C1 segment of cervical spinal cord (tissue), 14 donors: Measurements from ENCODE around the gene PLAAT4.
"Not testable (repeated sequence)": the region's sequence is repeated elsewhere in the genome, so short reads cannot be mapped to it uniquely, and the experiment has no call there.

Experiments used
- DNase-seq, 14 donors: peaks; one replicate each; lab custom pipeline; 2025; lab: John Stamatoyannopoulos, UW

Gene PLAAT4

DNA sequence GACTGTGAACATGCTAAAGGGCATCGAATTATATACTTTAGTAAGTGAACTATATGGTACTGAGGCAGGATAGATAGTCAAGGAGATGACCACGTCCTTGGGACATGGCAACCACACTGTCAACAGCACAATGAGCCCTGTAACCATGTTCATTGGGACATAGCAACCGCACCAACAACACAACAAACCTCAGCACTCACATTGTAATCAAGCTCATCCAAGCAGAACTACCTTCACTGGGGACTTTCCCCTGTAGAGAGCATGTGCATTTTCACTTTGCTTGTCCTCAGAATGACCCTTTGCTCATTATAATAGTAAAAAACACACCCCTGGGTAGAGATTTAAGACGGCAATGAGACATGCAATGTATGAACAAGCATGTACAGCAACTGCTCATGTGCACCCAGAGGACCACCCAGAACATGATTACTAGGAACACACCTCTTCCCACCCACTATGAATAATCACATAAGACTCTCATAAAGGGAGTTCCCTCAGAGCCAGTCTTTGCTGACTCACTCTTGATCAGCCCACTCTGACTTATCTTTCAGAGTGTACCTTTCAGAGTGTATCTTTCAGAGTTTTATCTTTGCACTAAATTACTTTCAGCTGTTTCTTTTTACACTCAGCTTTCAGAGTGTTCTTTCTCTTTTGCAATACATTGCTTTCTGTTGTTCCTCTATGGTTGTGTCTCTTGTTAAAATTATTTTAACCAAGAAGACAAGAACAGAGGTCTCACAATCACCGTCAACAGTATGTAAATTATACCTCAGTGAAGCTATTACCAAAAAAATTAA is 30.6 kb downstream of the PLAAT4 start:
- no peak for DNase-seq

DNA sequence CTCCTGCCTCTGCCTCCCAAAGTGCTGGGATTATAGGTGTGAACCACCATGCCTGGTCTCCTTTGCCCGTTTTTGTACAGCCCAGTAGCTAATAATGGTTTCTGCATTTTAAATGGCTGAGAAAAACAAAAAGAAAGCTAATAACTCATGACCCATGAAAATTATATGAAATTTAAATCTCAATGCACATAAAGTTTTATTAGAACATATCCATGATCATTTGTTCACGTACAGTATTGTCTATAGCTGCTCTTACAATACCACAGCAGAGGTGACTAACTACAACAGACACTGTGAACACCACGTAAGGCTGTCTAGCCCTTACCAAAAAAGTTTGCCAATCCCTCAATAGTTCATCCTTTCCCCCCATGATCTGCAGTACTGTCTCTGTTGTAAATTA is 33.0 kb downstream of the PLAAT4 start:
- DNase-seq: no peak

DNA sequence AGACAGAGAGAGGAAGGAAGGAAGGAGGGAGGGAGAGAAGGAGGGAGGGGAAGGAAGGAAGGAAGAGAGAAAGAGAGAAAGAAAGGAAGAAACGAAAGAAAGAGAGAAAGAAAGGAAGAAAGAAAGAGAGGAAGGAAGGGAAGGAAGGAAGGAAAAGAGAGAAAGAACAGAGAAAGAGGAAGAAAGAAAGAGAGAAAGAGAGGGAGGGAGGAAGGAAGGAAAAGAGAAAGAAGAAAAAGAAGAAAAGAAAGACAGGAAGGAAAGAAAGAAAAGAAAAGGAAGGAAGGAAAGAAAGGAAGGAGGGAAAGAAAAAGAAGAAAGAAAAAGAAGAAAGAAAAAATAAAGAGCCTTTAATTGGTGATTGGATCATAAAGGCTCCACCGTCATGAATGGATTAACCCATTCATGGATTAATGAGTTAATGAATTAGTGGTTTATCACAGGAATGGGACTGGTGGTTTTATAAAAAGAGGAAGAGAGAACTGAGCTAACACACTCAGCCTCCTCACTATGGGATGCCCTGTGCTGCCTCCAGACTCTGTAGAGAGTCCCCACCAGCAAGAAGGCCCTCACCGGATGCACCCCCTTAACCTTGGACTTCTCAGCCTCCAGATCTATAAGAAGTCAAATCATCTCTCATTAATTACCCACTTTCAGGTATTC is 35.5 kb downstream of the PLAAT4 start:
- DNase-seq: no peak

DNA sequence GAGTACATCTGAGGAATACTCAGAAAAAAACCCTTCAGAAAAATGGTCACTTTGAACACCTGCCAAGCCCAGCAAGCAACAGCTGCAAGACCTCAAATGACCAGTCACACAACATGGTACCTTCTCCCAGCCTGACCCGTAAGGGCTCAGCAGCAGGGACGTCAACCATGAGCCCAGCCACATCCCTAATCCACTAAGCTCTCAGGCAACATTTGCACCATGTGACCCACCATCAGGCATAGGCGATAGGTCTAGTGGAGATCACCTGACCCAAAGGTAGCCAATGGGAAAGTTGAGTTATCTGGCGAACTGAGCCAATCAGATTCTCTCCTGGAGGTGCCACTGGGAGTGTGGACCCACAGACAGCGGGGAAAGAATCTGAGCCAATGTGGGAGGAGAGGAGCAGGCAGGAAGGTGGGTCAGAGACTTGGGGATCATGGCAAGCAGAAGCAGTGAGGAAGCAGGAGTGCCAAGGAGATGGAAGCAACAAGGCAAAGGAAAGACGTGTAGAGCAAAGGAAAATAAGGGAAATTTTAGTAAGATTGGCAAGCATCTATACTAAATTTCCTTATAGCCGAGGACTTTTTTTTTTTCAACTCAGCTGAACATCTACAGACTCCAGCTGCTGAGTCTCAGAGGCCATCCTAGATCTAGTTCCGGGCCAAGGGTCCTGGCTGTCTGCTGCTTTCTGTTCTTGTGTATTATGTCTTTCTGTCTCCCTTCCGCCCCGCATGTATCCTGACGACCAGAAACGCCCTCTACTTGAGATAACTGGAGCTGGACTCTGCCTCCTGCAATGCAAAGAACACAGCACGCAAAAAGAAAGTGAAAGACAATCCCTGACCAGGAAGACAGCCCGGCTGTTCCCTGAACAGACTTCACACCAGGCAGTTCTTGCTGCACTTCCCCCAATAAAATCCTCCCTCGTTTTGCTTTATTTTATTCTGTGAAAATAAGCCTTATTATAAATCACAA is 37.6 kb downstream of the PLAAT4 start:
- DNase-seq: peak in 2 of 14 donors; percentile 22 to 45

DNA sequence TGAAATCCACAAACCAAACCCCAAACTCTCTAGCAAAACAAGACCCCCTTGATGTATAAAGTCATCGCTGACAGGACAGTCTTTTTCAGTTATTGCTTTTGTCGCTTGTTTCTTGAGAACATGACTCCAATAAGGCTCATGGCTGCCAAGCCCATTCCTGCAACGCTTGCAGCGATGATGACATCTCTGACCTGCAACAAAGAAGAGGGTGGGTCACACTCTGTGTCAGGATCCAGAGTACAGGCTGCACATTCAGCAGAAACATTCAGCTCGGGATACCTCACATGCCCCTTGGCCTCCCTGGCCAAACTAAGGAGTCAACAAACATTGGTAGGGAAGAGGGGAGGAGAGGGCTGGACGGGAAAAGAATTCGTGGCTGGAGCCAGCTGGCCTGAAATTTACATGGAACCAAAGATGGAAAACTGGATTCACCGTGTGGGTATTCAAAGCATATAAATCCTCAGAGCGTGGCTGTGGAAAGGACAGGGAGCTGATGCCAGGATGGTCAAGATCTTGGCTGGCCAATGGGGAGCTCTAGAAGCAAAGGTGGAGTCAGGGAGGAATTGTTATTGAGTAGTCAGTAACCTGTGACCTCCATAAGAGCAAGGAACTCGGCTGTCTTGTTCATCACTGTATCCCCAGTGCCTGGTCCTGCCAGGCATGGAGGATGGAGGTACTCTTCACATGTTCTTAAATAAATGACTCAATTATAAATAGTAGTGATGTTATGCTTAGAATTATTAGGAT is 38.4 kb downstream of the PLAAT4 start:
- peak in 2 of 14 donors; percentile 18 to 33 for DNase-seq

DNA sequence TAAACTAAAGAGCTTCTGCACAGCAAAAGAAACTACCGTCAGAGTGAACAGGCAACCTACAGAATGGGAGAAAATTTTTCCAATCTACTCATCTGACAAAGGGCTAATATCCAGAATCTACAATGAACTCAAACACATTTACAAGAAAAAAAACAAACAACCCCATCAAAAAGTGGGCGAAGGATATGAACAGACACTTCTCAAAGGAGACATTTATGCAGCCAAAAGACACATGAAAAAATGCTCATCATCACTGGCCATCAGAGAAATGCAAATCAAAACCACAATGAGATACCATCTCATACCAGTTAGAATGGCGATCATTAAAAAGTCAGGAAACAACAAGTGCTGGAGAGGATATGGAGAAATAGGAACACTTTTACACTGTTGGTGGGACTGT is 42.3 kb downstream of the PLAAT4 start:
- not testable (repeated sequence) for DNase-seq

DNA sequence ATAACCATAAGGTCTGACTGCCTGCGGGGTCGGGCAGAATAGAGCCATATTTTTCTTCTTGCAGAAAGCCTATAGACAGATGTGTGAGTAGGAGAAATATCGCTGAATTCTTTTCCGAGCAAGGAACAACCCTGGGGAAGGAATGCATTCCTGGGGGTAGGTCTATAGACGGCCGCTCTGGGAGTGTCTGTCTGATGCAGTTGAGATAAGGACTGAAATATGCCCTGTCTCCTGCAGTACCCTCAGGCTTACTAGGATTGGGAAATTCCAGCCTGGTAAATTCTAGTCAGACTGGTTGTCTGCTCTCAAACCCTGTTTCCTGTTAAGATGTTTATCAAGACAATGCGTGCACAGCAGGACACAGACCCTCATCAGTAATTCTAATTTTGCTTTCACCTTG is 44.6 kb downstream of the PLAAT4 start:
- not testable (repeated sequence) for DNase-seq

DNA sequence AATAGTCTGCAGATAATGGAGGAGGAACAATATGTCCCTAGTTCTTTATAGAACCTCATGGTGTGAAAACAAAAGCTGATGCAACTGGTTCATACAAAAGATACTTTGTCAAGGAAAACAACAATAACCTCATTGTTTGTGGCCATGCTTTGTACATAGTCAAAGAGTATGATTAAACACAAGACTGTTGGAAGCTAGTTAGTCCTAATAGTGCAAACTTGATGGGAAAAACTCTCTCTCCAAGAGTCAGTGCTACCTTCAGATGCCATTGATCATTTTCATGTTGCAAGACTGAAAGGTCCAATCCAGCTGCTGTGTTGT is 46.7 kb downstream of the PLAAT4 start:
- DNase-seq: peak in 1 of 14 donors; percentile 55

DNA sequence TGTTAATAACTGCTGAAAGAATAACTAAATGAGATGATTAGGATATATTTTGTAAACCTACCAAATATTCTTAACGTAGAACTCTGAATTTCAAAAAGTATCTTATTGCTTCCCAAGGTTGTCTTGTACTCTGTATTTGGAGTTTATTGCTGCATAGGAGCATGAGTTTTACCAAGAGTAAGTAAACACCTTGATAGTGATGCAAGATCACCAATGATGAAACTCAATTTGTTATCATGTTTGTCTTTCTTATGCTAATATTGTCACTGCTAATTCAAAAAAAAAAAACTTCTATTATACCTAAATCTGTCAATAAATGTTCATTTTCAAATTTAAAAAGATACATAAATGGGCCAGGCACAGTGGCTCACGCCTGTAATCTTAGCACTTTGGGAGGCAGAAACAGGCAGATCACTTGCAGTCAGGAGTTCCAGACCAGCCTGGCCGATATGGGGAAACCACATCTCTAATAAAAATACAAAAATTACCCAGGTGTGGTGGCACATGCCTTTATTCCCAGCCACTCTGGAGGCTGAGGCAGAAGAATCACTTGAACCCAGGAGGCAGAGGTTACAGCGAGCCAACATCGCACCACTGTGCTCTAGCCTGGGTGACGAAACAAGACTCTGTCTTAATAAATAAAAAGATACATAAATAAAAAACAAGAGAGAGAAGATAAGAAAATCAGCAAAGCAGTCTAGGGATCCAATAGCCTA is 50.0 kb downstream of the PLAAT4 start:
- no peak for DNase-seq

DNA sequence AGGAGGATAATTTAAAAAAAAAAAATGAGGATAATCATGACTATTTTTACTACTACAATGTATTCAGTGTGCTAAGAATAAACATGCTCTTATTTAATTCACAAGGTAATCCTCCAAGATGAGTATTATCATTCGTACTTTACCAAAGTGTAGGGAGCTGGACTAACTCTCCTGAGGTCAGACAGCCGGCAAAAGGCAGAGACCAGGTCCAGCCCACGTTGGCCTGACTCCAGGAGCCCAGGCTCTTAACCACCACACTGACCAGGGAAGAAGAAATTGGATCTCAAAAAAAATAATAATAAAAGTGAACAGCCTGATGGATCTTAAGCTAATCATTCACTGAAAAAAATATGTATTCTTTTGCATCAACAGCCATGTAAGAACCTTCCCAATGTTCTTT is 52.4 kb downstream of the PLAAT4 start:
- DNase-seq: no peak

DNA sequence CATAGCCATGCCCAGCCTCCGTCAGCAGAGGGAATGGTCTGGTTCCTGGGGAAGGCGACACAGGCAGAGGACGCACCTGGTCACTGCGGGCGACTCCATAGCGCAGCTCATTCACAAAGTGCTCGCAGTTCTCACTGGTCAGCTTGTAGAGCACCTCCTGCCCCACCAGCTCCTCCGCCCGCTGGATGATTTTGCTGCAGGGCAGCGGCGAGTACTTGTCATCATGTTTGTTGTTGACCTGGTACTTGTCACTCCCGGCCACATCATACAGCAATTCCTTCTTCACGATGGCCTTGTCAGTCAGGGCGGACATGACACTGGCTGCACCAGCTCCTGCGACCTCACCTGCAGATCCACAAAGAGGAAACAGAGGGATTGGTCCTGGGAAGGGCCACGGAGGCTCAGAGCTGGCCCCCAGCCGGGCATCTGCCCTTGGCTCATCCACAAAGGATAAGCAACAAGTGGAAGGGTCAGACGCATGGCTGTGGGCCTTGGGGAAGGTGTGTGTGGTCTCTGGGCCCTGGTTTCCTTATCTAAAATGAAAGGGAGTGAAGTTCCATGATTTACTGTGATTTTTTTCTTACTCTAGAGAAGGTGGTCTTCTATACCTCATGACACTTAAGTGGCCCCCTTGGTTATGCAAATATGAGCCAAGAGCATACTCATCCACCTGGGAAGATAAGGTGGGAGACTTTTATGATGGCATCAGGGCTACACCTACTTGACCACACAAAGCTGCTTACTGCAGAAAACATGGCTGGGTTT is 53.6 kb downstream of the PLAAT4 start:
- no peak for DNase-seq

DNA sequence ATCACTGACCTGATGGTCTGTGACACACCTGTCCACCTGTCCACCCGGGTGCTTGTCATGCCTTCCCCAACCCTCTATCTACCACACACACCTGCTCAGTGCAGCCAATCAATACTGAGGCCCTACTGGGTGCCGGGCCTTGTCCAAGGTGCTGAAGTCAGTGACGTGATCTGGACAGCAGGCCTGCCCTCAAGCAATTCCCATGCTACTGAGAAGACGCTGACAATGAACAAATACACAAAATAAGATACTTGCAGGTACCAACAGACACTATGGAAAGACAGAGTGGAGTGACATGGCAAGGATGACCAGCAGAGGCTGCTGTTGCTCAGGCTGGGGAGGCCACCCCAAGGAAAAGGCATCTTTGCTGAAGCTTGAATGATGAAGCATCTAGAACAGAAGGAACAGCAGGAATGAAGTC is 56.4 kb downstream of the PLAAT4 start:
- DNase-seq: peak in 2 of 14 donors; percentile 23 to 35

DNA sequence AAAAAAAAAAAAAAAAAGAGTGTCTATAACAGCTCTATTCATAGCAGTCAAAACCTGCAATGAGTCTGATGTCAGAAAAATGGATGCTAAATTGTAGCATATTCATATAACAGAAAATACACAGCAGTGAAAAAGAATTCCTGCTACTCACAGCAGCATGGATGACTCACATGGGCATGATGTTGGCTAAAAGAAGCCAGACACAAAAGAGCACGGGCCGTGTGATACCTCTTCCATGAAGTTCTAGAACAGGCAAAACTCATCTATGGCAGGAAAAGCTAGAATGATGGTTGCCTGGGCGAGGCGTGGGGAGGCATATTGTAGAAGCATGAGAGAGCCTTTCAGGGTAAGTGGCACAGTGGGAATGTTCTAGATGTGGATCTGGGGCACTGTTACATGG is 58.7 kb downstream of the PLAAT4 start:
- no peak for DNase-seq
